CD4-positive, alpha-beta T cell treated with Interleukin-21 for 1 hour (primary cell): ENCODE results near the gene PRMT1.

Source experiments
- DNase-seq: peaks from one replicate; pipeline ENCODE4 v3.0.0-alpha.2; 2020

PRMT1 gene

GRCh38 chr19:49651820-49652550, 25.1 kb upstream of the PRMT1 start:
- no peak for DNase-seq

- DNase-seq = no peak
Measured at GRCh38 chr19:49652551-49653465, 24.3 kb upstream of the PRMT1 start.

- DNase-seq = no peak
Measured at GRCh38 chr19:49653466-49653806, 23.6 kb upstream of the PRMT1 start.

GRCh38 chr19:49654581-49654980, 22.5 kb upstream of the PRMT1 start:
- DNase-seq = no peak

GRCh38 chr19:49655570-49656455, 21.3 kb upstream of the PRMT1 start:
- no peak for DNase-seq

GRCh38 chr19:49656456-49657109, 20.5 kb upstream of the PRMT1 start:
- no peak for DNase-seq

- no peak for DNase-seq
Measured at GRCh38 chr19:49657493-49658138, 19.5 kb upstream of the PRMT1 start.

GRCh38 chr19:49658139-49658517, 18.9 kb upstream of the PRMT1 start:
- no peak for DNase-seq

- no peak for DNase-seq
Measured at GRCh38 chr19:49658566-49659442, 18.3 kb upstream of the PRMT1 start.

- DNase-seq = no peak
Measured at GRCh38 chr19:49660338-49660961, 16.6 kb upstream of the PRMT1 start.

- DNase-seq = no peak
Measured at GRCh38 chr19:49662011-49662410, 15.1 kb upstream of the PRMT1 start.

- no peak for DNase-seq
Measured at GRCh38 chr19:49663224-49663623, 13.8 kb upstream of the PRMT1 start.

GRCh38 chr19:49664171-49665035, 12.7 kb upstream of the PRMT1 start:
- peak; percentile 91 for DNase-seq

GRCh38 chr19:49665036-49665350, 12.1 kb upstream of the PRMT1 start:
- DNase-seq = no peak

GRCh38 chr19:49665351-49666119, 11.5 kb upstream of the PRMT1 start, which contains the start of the genes BCL2L12 and IRF3:
BCL2L12 (plus strand) TSS chr19:49665933; CDS start chr19:49666693, 760 bp downstream.
IRF3 (minus strand) TSS chr19:49665857; CDS start chr19:49664838, 1,019 bp downstream.
- DNase-seq = peak; percentile 99

- no peak for DNase-seq
Measured at GRCh38 chr19:49666120-49666444, 11.0 kb upstream of the PRMT1 start.

GRCh38 chr19:49667473-49667872, 9.6 kb upstream of the PRMT1 start:
- DNase-seq = no peak

GRCh38 chr19:49669516-49669915, 7.6 kb upstream of the PRMT1 start:
- no peak for DNase-seq
